SH-SY5Y (cell line): ENCODE measurements around the gene RGS17.

ENCODE experiments used
- GATA2 ChIP-seq: IDR thresholded peaks from 2 replicates; pipeline ENCODE4 v1.6.1; 2011; ENCODE audit warnings: mild to moderate bottlenecking, low read depth, low read length
- GATA3 ChIP-seq: IDR thresholded peaks from 2 replicates; pipeline ENCODE4 v1.6.1; 2011; ENCODE audit warnings: low read depth, mild to moderate bottlenecking, low read length, moderate library complexity

The RGS17 gene

GRCh38 chr6:153073841-153074240, 57.2 kb downstream of the RGS17 start:
- no peak for TF ChIP-seq GATA2
- no peak for TF ChIP-seq GATA3

- TF ChIP-seq GATA3 (no peak), GATA2 (no peak)
These were observed 60.3 kb downstream of the RGS17 start for GRCh38 chr6:153070756-153071155.

- TF ChIP-seq GATA2 (no peak), GATA3 (no peak)
These were observed 61.2 kb downstream of the RGS17 start for GRCh38 chr6:153069897-153070296.

- no peak for TF ChIP-seq GATA2
- TF ChIP-seq GATA3 = no peak
These were observed 65.9 kb downstream of the RGS17 start for GRCh38 chr6:153065222-153065621.

GRCh38 chr6:153063936-153064335, 67.1 kb downstream of the RGS17 start:
- TF ChIP-seq GATA2 = no peak
- TF ChIP-seq GATA3 = no peak

GRCh38 chr6:153062516-153062915, 68.6 kb downstream of the RGS17 start:
- no peak for TF ChIP-seq GATA3
- no peak for TF ChIP-seq GATA2

- TF ChIP-seq GATA3 (no peak), GATA2 (no peak)
These were observed 71.3 kb downstream of the RGS17 start for GRCh38 chr6:153059757-153060156.

GRCh38 chr6:153059311-153059710, 71.8 kb downstream of the RGS17 start:
- TF ChIP-seq GATA3 = no peak
- TF ChIP-seq GATA2 = no peak

GRCh38 chr6:153058909-153059308, 72.2 kb downstream of the RGS17 start:
- no peak for TF ChIP-seq GATA3

GRCh38 chr6:153058291-153058690, 72.8 kb downstream of the RGS17 start:
- TF ChIP-seq GATA3 (no peak), GATA2 (no peak)

- no peak for TF ChIP-seq GATA2
- no peak for TF ChIP-seq GATA3
These were observed 74.8 kb downstream of the RGS17 start for GRCh38 chr6:153056308-153056707.

- TF ChIP-seq GATA3 = no peak
- no peak for TF ChIP-seq GATA2
These were observed 79.3 kb downstream of the RGS17 start for GRCh38 chr6:153051801-153052200.

- TF ChIP-seq GATA2 (no peak), GATA3 (no peak)
These were observed 82.5 kb downstream of the RGS17 start for GRCh38 chr6:153048631-153049030.

GRCh38 chr6:153047386-153047785, 83.7 kb downstream of the RGS17 start:
- TF ChIP-seq GATA3 (no peak), GATA2 (no peak)

GRCh38 chr6:153045271-153045670, 85.8 kb downstream of the RGS17 start:
- no peak for TF ChIP-seq GATA3
- TF ChIP-seq GATA2 = no peak

GRCh38 chr6:153044295-153044694, 86.8 kb downstream of the RGS17 start:
- TF ChIP-seq GATA3 (no peak), GATA2 (no peak)

GRCh38 chr6:153043719-153044118, 87.4 kb downstream of the RGS17 start:
- no peak for TF ChIP-seq GATA3
- TF ChIP-seq GATA2 = no peak
